Left renal cortex interstitium (tissue), 4 donors: ENCODE measurements around the gene SLC1A4. TPM values are rescaled to one million over a fixed set of nuclear protein-coding genes. Genes with fewer than 3 reads are reported as not detected.
A peak's percentile ranks its signal among the peaks of the same experiment; 100 is the strongest.

Experiments
- DNase-seq, 4 donors: peaks; one replicate each; pipeline ENCODE4 v3.0.0-alpha.2; 2013; ENCODE audit warnings: low read depth in 4 of 4, low spot score in 2 of 4, missing footprints in 1 of 4
- polyA plus RNA-seq, 4 donors: library from polyadenylated mRNA; unstranded; fragments of 120-200 nt; gene quantifications; one replicate each; pipeline ENCODE4 v1.2.1, GENCODE V29; 2013; ENCODE audit not compliant: insufficient read length in 4 of 4

SLC1A4 gene
- polyA plus RNA-seq, 4 donors: 6.4 to 9.2 (median 7.9) TPM

GRCh38 chr2:65045651-65046050 is 56.5 kb downstream of the SLC1A4 start:
- no peak for DNase-seq

- DNase-seq: no peak
These were observed 57.6 kb downstream of the SLC1A4 start for GRCh38 chr2:65046633-65047407.

- no peak for DNase-seq
These were observed 59.9 kb downstream of the SLC1A4 start for GRCh38 chr2:65049010-65049639.

- DNase-seq: no peak
These were observed 61.7 kb downstream of the SLC1A4 start for GRCh38 chr2:65050931-65051330.

GRCh38 chr2:65053199-65053598 is 64.0 kb downstream of the SLC1A4 start:
- no peak for DNase-seq

- DNase-seq: no peak
These were observed 65.7 kb downstream of the SLC1A4 start for GRCh38 chr2:65054749-65055421.

GRCh38 chr2:65055422-65056214 is 66.4 kb downstream of the SLC1A4 start:
- peak in 1 of 4 donors; percentile 27 for DNase-seq

GRCh38 chr2:65056215-65057053 is 67.2 kb downstream of the SLC1A4 start, which contains the start of gene CEP68:
Gene CEP68 (plus strand): TSS chr2:65056416. CDS start chr2:65069445, 13,029 bp downstream.
- DNase-seq: peak; percentile 88 to 96 (median 92)

- no peak for DNase-seq
These were observed 67.8 kb downstream of the SLC1A4 start for GRCh38 chr2:65057054-65057375.

- DNase-seq: no peak
These were observed 68.3 kb downstream of the SLC1A4 start for GRCh38 chr2:65057391-65058052.

- DNase-seq: no peak
These were observed 69.9 kb downstream of the SLC1A4 start for GRCh38 chr2:65059071-65059470.

- no peak for DNase-seq
These were observed 72.1 kb downstream of the SLC1A4 start for GRCh38 chr2:65061146-65061909.

- no peak for DNase-seq
These were observed 72.7 kb downstream of the SLC1A4 start for GRCh38 chr2:65061910-65062339.

- no peak for DNase-seq
These were observed 73.9 kb downstream of the SLC1A4 start for GRCh38 chr2:65062843-65063825.

GRCh38 chr2:65064728-65065552 is 75.7 kb downstream of the SLC1A4 start:
- DNase-seq: peak in 1 of 4 donors; percentile 40

GRCh38 chr2:65067806-65068553 is 78.8 kb downstream of the SLC1A4 start:
- no peak for DNase-seq
